Esophagus muscularis mucosa (tissue), 4 donors: ENCODE measurements around the gene PPEF2.

Experiments used
- EP300 ChIP-seq: sonication (generic); formaldehyde crosslinking; IDR thresholded peaks from one replicate; pipeline ENCODE4 v1.6.1; 2017; ENCODE audit warnings: antibody characterized with exemption
- POLR2A ChIP-seq: fragments of 450-650 bp; IDR thresholded peaks from one replicate; pipeline ENCODE4 v1.6.1; 2017; ENCODE audit warnings: antibody characterized with exemption, moderate library complexity, mild to moderate bottlenecking, low read depth
- POLR2AphosphoS5 ChIP-seq, 2 donors: sonication (generic); formaldehyde crosslinking; IDR thresholded peaks; one replicate each; pipeline ENCODE4 v1.6.1; 2017; ENCODE audit warnings: antibody characterized with exemption in 2 of 2
- TF ChIP-seq, protein P1 (sequence below), 3 experiments: fragments of 200-600 bp in 2 of 3; fragments of 450-650 bp in 1 of 3; sonication (generic) in 2 of 3; IDR thresholded peaks; one replicate each; pipeline ENCODE4 v1.5.1; 2017 to 2019; ENCODE audit warnings: antibody characterized with exemption in 3 of 3, mild to moderate bottlenecking in 2 of 3, moderate library complexity in 1 of 3

DNA sequence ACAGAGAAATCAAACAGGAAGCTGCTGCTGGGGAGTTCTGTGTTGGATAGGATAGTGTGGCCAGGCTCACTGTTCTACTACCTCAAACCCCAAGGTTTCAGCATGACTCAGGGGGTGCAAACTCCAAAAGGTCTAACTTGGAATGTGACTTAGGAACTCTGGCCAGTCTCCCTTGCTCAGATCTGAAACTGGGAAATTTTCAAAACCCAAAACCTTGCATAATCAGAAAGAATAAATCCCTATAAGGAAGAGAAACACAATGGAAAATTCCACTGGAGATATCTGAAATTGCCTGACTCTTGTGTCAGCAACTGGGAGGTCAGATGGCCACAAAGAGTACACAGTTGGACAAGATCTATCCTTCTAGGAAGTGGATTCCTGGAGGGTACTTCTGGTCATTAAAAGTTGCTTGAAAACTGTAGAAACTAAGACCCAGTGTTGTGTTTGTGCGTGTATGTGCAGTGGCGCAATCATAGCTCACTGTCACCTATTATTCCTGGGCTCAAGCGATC is 58.0 kb downstream of the PPEF2 start:
- TF ChIP-seq, protein P1, sequence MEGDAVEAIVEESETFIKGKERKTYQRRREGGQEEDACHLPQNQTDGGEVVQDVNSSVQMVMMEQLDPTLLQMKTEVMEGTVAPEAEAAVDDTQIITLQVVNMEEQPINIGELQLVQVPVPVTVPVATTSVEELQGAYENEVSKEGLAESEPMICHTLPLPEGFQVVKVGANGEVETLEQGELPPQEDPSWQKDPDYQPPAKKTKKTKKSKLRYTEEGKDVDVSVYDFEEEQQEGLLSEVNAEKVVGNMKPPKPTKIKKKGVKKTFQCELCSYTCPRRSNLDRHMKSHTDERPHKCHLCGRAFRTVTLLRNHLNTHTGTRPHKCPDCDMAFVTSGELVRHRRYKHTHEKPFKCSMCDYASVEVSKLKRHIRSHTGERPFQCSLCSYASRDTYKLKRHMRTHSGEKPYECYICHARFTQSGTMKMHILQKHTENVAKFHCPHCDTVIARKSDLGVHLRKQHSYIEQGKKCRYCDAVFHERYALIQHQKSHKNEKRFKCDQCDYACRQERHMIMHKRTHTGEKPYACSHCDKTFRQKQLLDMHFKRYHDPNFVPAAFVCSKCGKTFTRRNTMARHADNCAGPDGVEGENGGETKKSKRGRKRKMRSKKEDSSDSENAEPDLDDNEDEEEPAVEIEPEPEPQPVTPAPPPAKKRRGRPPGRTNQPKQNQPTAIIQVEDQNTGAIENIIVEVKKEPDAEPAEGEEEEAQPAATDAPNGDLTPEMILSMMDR (IDR thresholded peaks at IDR 0.05), result no peak
- TF ChIP-seq POLR2AphosphoS5 (IDR thresholded peaks at IDR 0.05), result no peak
- TF ChIP-seq EP300, result no peak
- TF ChIP-seq POLR2A, result no peak
